Neural cell (in vitro differentiated cells): ENCODE data around the gene TLE3.

ENCODE experiments used
- CTCF ChIP-seq: fragments of 450-650 bp; IDR thresholded peaks from 2 replicates; pipeline ENCODE4 v1.5.1; 2014; ENCODE audit warnings: antibody characterized with exemption, mild to moderate bottlenecking, moderate library complexity; ENCODE audit not compliant: poor library complexity, severe bottlenecking
- EP300 ChIP-seq: fragments of 450-650 bp; conservative IDR thresholded peaks from 2 replicates; pipeline ENCODE4 v1.6.1; 2014; ENCODE audit warnings: antibody characterized with exemption, mild to moderate bottlenecking, moderate library complexity; ENCODE audit not compliant: poor library complexity, severe bottlenecking
- EZH2 ChIP-seq: fragments of 200-600, 300-800 bp; shearing (Covaris generic), sonication (generic); IDR thresholded peaks from 2 replicates; pipeline ENCODE4 v1.6.1; 2014; ENCODE audit warnings: antibody characterized with exemption, low read length, borderline replicate concordance, mild to moderate bottlenecking; ENCODE audit not compliant: insufficient read depth, poor library complexity, severe bottlenecking
- POLR2AphosphoS5 ChIP-seq: IDR thresholded peaks from 2 replicates; pipeline ENCODE4 v1.6.1; 2012
- SMC3 ChIP-seq: fragments of 450-650 bp; conservative IDR thresholded peaks from 2 replicates; pipeline ENCODE4 v1.6.1; 2014; ENCODE audit warnings: antibody characterized with exemption, mild to moderate bottlenecking, moderate library complexity; ENCODE audit not compliant: poor library complexity
- TAF1 ChIP-seq: IDR thresholded peaks from 2 replicates; pipeline ENCODE4 v1.6.1; 2012; ENCODE audit warnings: low read depth

- no peak for TF ChIP-seq POLR2AphosphoS5
- no peak for TF ChIP-seq EP300
- no peak for TF ChIP-seq CTCF
- no peak for TF ChIP-seq TAF1
- no peak for TF ChIP-seq EZH2
- TF ChIP-seq SMC3: no peak
Measured at GRCh38 chr15:70054884-70055387, 42.8 kb downstream of the TLE3 start.
